ENCODE results near the gene ETS1.

ETS1 gene

DNA sequence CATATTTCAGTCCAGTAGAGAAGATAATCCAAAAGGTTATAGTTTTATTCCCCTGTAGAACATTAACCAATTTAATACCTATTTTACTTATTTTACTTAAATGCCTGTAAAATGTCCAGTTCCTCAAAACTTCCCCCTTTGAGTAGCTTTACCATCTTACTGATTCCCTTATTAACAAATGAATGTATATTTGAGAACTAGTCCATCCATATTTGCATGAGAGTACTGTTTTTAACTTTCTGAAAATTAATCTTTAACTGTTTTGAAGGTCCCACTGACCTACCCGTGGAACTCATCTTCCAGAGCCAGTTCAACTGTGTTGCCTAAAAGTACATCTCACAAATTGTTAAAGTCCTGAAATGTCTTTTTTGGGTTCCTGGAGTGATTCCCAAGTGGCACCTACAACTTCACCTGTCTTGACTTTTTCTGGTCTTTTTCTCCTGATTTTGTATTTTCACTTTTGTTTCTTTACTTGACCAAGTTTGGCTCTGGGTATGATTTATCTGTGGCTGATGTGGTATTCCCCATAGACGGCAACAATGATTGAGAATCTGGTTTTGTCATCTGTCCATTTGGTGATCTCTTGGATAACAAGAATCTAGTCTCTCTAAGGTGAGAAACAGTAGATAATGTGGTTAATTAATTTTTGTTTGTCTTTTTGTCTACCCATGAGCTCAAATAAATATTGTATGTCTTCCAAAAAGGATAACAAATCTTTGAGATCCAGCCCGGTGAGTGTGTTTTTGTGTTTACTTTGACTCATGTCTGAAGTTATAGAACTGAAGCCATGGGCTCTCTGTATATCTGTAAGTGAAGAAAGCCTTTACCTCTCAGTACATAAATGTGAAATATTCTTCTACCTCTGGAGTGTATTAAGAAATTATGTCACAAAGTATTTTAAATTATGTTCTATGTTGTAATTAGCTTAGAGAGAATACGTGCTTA, 174.2 kb downstream of the ETS1 start:
- no peak for DNase-seq

DNA sequence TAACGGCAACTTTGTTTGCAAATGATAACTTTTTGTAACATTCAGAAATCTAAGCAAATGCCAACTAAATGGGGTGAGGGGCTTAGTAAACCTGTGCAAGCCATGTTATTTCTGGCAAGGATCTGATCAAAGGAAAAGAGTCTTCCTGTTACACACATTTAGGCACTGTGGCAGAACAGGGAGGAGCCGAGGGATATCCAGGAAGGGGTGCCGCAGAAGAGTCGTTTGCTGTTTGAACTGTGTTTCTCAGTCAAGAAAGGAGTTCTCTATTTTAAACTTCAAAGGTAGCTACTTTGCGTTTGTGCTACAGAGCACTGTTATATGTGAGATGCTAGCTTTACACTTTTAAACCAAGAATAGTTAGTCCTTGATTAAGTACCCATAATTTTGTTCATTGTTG, 175.5 kb downstream of the ETS1 start:
- no peak for DNase-seq

DNA sequence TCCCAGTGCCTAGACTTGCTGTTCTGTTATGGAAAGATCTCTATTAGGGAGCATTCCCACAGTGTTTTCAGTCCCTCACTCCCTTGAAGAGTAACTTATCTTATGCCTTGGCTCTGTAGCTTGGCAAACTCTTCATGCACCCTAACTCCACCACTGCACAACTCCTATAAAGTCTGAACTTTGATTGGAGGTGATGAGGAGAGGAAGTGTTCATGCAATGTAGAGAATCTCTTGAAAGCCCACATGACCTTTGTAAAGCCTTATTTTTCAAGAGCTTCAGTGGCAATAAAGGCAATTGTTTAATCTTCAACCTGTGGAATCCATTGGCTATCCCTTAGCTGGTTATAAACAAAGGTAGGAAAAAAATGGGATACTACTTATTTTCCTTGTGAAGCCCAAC, 176.2 kb downstream of the ETS1 start:
- DNase-seq = no peak

DNA sequence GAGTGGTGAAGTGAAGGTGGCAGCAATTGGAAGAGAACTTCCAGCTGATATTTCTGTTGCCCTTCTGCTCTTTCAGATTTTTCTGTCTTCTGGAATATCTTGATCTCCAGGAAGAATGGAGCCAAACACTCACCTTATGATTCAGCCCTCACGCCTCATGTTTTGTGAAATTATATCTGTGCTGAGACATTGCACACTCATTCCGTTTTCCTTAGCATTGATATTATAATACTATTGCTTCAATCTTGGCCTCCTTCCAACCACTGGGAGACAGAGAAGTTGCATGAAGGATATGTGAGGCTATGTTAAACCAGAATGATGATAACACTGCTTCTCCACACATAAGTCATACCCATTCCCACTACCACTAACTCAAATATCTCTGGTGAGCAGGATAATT, 177.9 kb downstream of the ETS1 start:
- DNase-seq = no peak
